NCI-H460 (cell line): ENCODE results near the gene ARHGAP36. TPM values are rescaled to one million over a fixed set of nuclear protein-coding genes. Genes with fewer than 3 reads are reported as not detected.

Source experiments
- DNase-seq: peaks from one replicate; pipeline ENCODE4 v3.0.0-alpha.2; 2016; ENCODE audit warnings: low read depth; ENCODE audit errors: extremely low read depth
- total RNA-seq: library from RNA; depleted of rRNA; stranded (reverse); fragments of >200 nt; shearing (Covaris generic); gene quantifications from 2 replicates; pipeline ENCODE4 v1.2.3, GENCODE V29; 2014; rRNA removed

The ARHGAP36 gene
- total RNA-seq, 1 experiment from 2014 or later: not detected

GRCh38 chrX:131068945-131069719 lies 11.0 kb downstream of the ARHGAP36 start:
- DNase-seq: peak; percentile 47

- no peak for DNase-seq
These were observed 14.9 kb downstream of the ARHGAP36 start for GRCh38 chrX:131072871-131073571.

GRCh38 chrX:131073607-131074006 lies 15.5 kb downstream of the ARHGAP36 start:
- DNase-seq: no peak

GRCh38 chrX:131081772-131082740 lies 23.9 kb downstream of the ARHGAP36 start:
- no peak for DNase-seq

- DNase-seq: no peak
These were observed 25.5 kb downstream of the ARHGAP36 start for GRCh38 chrX:131083510-131084142.

- DNase-seq: no peak
These were observed 26.0 kb downstream of the ARHGAP36 start for GRCh38 chrX:131084145-131084544.

GRCh38 chrX:131136776-131137175 lies 78.6 kb downstream of the ARHGAP36 start:
- no peak for DNase-seq

- no peak for DNase-seq
These were observed 80.9 kb downstream of the ARHGAP36 start for GRCh38 chrX:131139072-131139471.

Other genes with a start within 250 kb of the ARHGAP36 start
- gene ENOX2, start 155.1 kb upstream of the ARHGAP36 start, total RNA-seq: 14.6 and 15.9 TPM in 2 replicates
- 0.67 and 0.72 TPM in 2 replicates for gene IGSF1, start 231.0 kb downstream of the ARHGAP36 start, total RNA-seq